ENCODE results near the gene ASPSCR1. TPM values are rescaled to one million over a fixed set of nuclear protein-coding genes. Genes with fewer than 3 reads are reported as not detected.

The ASPSCR1 gene
- total RNA-seq, 1 donor from 2014 or later, result 31.5 TPM

DNA sequence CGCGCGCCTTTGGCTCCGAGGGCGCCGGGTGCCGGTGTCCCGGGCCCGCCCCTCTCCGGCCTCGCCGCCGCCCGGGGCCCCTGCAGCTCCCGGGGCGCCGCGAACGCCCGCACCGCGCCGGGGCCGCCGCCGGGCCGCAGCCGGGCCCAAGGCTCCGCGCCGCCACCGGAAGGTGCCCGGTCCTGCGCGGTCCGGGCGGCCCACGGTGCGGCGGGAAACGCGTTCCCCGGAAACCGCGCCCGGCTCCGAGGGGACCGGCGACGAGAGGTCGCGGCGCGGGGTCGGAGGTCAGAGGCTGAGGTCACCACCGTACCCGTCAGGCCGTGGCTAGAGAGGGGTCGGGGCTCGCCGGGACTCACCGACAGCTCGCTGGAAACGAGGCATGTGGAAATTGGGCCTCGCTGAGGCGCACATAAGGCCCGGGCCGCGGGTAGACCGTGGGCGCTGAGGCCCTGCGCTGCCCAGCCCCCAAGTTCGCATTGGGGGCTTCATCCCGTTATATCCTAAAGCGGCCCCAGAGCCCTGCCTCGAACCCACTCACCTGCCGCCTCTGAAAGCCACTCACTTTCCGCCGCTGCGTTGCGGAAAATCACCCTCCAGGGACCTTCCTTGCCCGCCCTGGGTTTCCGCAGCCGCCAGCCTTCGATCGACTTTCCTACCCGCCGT is 88.3 kb downstream of the ASPSCR1 start, which contains the start of gene DUS1L:
Gene DUS1L, minus strand, starts transcription at position 167 of the 666 bp plus-strand sequence. CDS start 745 bp downstream, outside the sequence.
- DNase-seq (ENCODE audit: low spot score), result no peak

Other genes with a start within 250 kb of the ASPSCR1 start
- gene GCGR, start 173.5 kb upstream of the ASPSCR1 start, total RNA-seq, result 0.26 TPM
- gene MCRIP1, start 144.3 kb upstream of the ASPSCR1 start, total RNA-seq, result 63.2 TPM
- not detected for gene PPP1R27, start 142.6 kb upstream of the ASPSCR1 start, total RNA-seq
- 575 TPM for gene P4HB, start 117.1 kb upstream of the ASPSCR1 start, total RNA-seq
- gene ARHGDIA, start 106.3 kb upstream of the ASPSCR1 start, total RNA-seq, result 521 TPM
- gene ALYREF, start 86.0 kb upstream of the ASPSCR1 start, total RNA-seq, result 46.2 TPM
- 102 TPM for gene ANAPC11, start 85.9 kb upstream of the ASPSCR1 start, total RNA-seq
- not detected for gene NPB, start 75.4 kb upstream of the ASPSCR1 start, total RNA-seq
- 33.9 TPM for gene PCYT2, start 66.2 kb upstream of the ASPSCR1 start, total RNA-seq
- 16.9 TPM for gene SIRT7, start 59.5 kb upstream of the ASPSCR1 start, total RNA-seq
- 29.7 TPM for gene MAFG, start 49.9 kb upstream of the ASPSCR1 start, total RNA-seq
- gene PYCR1, start 40.3 kb upstream of the ASPSCR1 start, total RNA-seq, result 9.5 TPM
- not detected for gene MYADML2, start 30.4 kb upstream of the ASPSCR1 start, total RNA-seq
- not detected for gene NOTUM, start 16.4 kb upstream of the ASPSCR1 start, total RNA-seq
- gene CENPX, start 45.2 kb downstream of the ASPSCR1 start, total RNA-seq, result 47.0 TPM
- gene LRRC45, start 45.7 kb downstream of the ASPSCR1 start, total RNA-seq, result 7.0 TPM
- gene RAC3, start 54.0 kb downstream of the ASPSCR1 start, total RNA-seq, result 15.5 TPM
- 157 TPM for gene DCXR, start 60.1 kb downstream of the ASPSCR1 start, total RNA-seq
- 46.1 TPM for gene RFNG, start 74.2 kb downstream of the ASPSCR1 start, total RNA-seq
- gene GPS1, start 74.3 kb downstream of the ASPSCR1 start, total RNA-seq, result 85.8 TPM
- 103 TPM for gene DUS1L, start 88.2 kb downstream of the ASPSCR1 start, total RNA-seq
- 1,109 TPM for gene FASN, start 120.6 kb downstream of the ASPSCR1 start, total RNA-seq
- 24.7 TPM for gene CCDC57, start 235.2 kb downstream of the ASPSCR1 start, total RNA-seq

All from mesenteric fat pad (tissue), 1 donor.